ENCODE measurements around the gene KIF5A.
"Not testable (repeated sequence)": the region's sequence is repeated elsewhere in the genome, so short reads cannot be mapped to it uniquely, and the experiment has no call there.

KIF5A gene

GRCh38 chr12:57549909-57550640 lies at the start of gene KIF5A:
Gene KIF5A (plus strand): TSS chr12:57550044. CDS start chr12:57550272, 228 bp downstream.
- H3K79me2 ChIP-seq (ENCODE audit: insufficient read depth, low read length) = 0 out of 2 replicates have a peak, but pooled peaks cover 9% of the 10 kb centered on the region

GRCh38 chr12:57500213-57500612 lies 49.6 kb upstream of the KIF5A start:
- Histone ChIP-seq H2AFZ (ENCODE audit: low read length) (no peak overlapping the region), H3K36me3 (ENCODE audit: insufficient read depth, low read length) (peaks cover 92% of the 10 kb centered on the region), H3K9me3 (ENCODE audit: low read length) (no peaks in the 10 kb centered on the region), H3K4me3 (ENCODE audit: low read depth, low read length, poor library complexity, severe bottlenecking) (no peak overlapping the region), H3K9ac (ENCODE audit: low read length) (no peak overlapping the region), H3F3A (ENCODE audit: insufficient read depth, low read length) (no peaks in the 10 kb centered on the region), H3K27ac (ENCODE audit: low read depth, low read length, poor library complexity, severe bottlenecking) (no peak overlapping the region), H3K4me1 (ENCODE audit: insufficient read depth, low read length, severe bottlenecking) (no peaks in the 10 kb centered on the region), H3K4me2 (ENCODE audit: low read length) (no peak overlapping the region), H3K79me2 (ENCODE audit: insufficient read depth, low read length) (no peaks in the 10 kb centered on the region), H4K20me1 (ENCODE audit: insufficient read depth, low read length) (no peaks in the 10 kb centered on the region), H3K27me3 (ENCODE audit: insufficient read depth, low read length) (no peaks in the 10 kb centered on the region), H3K9me2 (ENCODE audit: low read depth, low read length) (no peaks in the 10 kb centered on the region)
- no peak for TF ChIP-seq EZH2 (IDR thresholded peaks at IDR 0.05; ENCODE audit: borderline replicate concordance, low read length)
- TF ChIP-seq CTCF (IDR thresholded peaks at IDR 0.05; ENCODE audit: low read length) = no peak

More at GRCh38 chr12:57549909-57550640, at the start of gene KIF5A:
- Histone ChIP-seq H3K9ac (ENCODE audit: low read length) (peak within 1 kb of the TSS; percentile 33; the same call in 1 of the 2 replicates), H3F3A (ENCODE audit: insufficient read depth, low read length) (no peaks in the 10 kb centered on the region), H4K20me1 (ENCODE audit: insufficient read depth, low read length) (no peaks in the 10 kb centered on the region), H3K4me2 (ENCODE audit: low read length) (peak within 1 kb of the TSS; percentile 67), H3K9me3 (ENCODE audit: low read length) (no peaks in the 10 kb centered on the region), H3K27ac (ENCODE audit: low read depth, low read length, poor library complexity, severe bottlenecking) (no peak within 1 kb of the TSS), H3K27me3 (ENCODE audit: insufficient read depth, low read length) (no peaks in the 10 kb centered on the region), H3K9me2 (ENCODE audit: low read depth, low read length) (no peaks in the 10 kb centered on the region), H3K4me1 (ENCODE audit: insufficient read depth, low read length, severe bottlenecking) (peaks cover 39% of the 10 kb centered on the region), H3K4me3 (ENCODE audit: low read depth, low read length, poor library complexity, severe bottlenecking) (peak within 1 kb of the TSS; percentile 57), H2AFZ (ENCODE audit: low read length) (no peak within 1 kb of the TSS), H3K36me3 (ENCODE audit: insufficient read depth, low read length) (peaks cover 8% of the 10 kb centered on the region; the same call in 1 of the 2 replicates)
- TF ChIP-seq EZH2 (IDR thresholded peaks at IDR 0.05; ENCODE audit: borderline replicate concordance, low read length) (no peak), CTCF (IDR thresholded peaks at IDR 0.05; ENCODE audit: low read length) (0 out of 2 replicates have a peak, but pooled peaks have one; percentile 11)

GRCh38 chr12:57502311-57502969 lies 47.4 kb upstream of the KIF5A start:
- H4K20me1 ChIP-seq (ENCODE audit: insufficient read depth, low read length); H2AFZ ChIP-seq (ENCODE audit: low read length); H3K9me3 ChIP-seq (ENCODE audit: low read length); H3K27ac ChIP-seq (ENCODE audit: low read depth, low read length, poor library complexity, severe bottlenecking); H3K4me2 ChIP-seq (ENCODE audit: low read length); H3F3A ChIP-seq (ENCODE audit: insufficient read depth, low read length); H3K27me3 ChIP-seq (ENCODE audit: insufficient read depth, low read length); H3K9ac ChIP-seq (ENCODE audit: low read length); H3K79me2 ChIP-seq (ENCODE audit: insufficient read depth, low read length); H3K4me3 ChIP-seq (ENCODE audit: low read depth, low read length, poor library complexity, severe bottlenecking); H3K9me2 ChIP-seq (ENCODE audit: low read depth, low read length); H3K4me1 ChIP-seq (ENCODE audit: insufficient read depth, low read length, severe bottlenecking): not testable (repeated sequence)
- H3K36me3 ChIP-seq (ENCODE audit: insufficient read depth, low read length) = peaks cover 86% of the 10 kb centered on the region

- not testable (repeated sequence) for H3K9me3 ChIP-seq (ENCODE audit: low read length); H3K9ac ChIP-seq (ENCODE audit: low read length); H3F3A ChIP-seq (ENCODE audit: insufficient read depth, low read length); H4K20me1 ChIP-seq (ENCODE audit: insufficient read depth, low read length); H3K27me3 ChIP-seq (ENCODE audit: insufficient read depth, low read length); H3K79me2 ChIP-seq (ENCODE audit: insufficient read depth, low read length); H3K27ac ChIP-seq (ENCODE audit: low read depth, low read length, poor library complexity, severe bottlenecking); H3K9me2 ChIP-seq (ENCODE audit: low read depth, low read length); H3K4me3 ChIP-seq (ENCODE audit: low read depth, low read length, poor library complexity, severe bottlenecking); H3K4me2 ChIP-seq (ENCODE audit: low read length); H2AFZ ChIP-seq (ENCODE audit: low read length); H3K4me1 ChIP-seq (ENCODE audit: insufficient read depth, low read length, severe bottlenecking)
- H3K36me3 ChIP-seq (ENCODE audit: insufficient read depth, low read length) = peaks cover 78% of the 10 kb centered on the region
Measured at GRCh38 chr12:57506541-57506940, 43.3 kb upstream of the KIF5A start.

GRCh38 chr12:57507796-57508195 lies 42.0 kb upstream of the KIF5A start:
- not testable (repeated sequence) for H3K9ac ChIP-seq (ENCODE audit: low read length); H4K20me1 ChIP-seq (ENCODE audit: insufficient read depth, low read length); H2AFZ ChIP-seq (ENCODE audit: low read length); H3K4me2 ChIP-seq (ENCODE audit: low read length); H3K27me3 ChIP-seq (ENCODE audit: insufficient read depth, low read length); H3K4me3 ChIP-seq (ENCODE audit: low read depth, low read length, poor library complexity, severe bottlenecking); H3K9me3 ChIP-seq (ENCODE audit: low read length); H3F3A ChIP-seq (ENCODE audit: insufficient read depth, low read length); H3K27ac ChIP-seq (ENCODE audit: low read depth, low read length, poor library complexity, severe bottlenecking); H3K9me2 ChIP-seq (ENCODE audit: low read depth, low read length); H3K4me1 ChIP-seq (ENCODE audit: insufficient read depth, low read length, severe bottlenecking); H3K79me2 ChIP-seq (ENCODE audit: insufficient read depth, low read length)
- H3K36me3 ChIP-seq (ENCODE audit: insufficient read depth, low read length) = peaks cover 78% of the 10 kb centered on the region

Measured in OCI-LY1 (cell line).